Thyroid gland (tissue), 4 donors: ENCODE results near the gene PAK1. TPM values are rescaled to one million over a fixed set of nuclear protein-coding genes. Genes with fewer than 3 reads are reported as not detected.

Experiments used
- DNase-seq, 2 donors: peaks; one replicate each; pipeline ENCODE4 v3.0.0-alpha.2; 2019
- H3K27ac ChIP-seq, 3 donors: fragments of 200-600 bp; sonication (generic); 1 replicate in 2 of 3; 2 replicates in 1 of 3; pipeline ENCODE4 v1.5.1; 2016 to 2019; ENCODE audit warnings: mild to moderate bottlenecking in 1 of 3, moderate library complexity in 1 of 3
- H3K27me3 ChIP-seq: fragments of 200-600 bp; sonication (generic); one replicate; pipeline ENCODE4 v1.5.1; 2019
- H3K36me3 ChIP-seq, 2 donors: fragments of 200-600 bp; sonication (generic); one replicate each; pipeline ENCODE4 v1.5.1; 2016 to 2019
- H3K4me1 ChIP-seq, 2 donors: fragments of 200-600 bp; sonication (generic); one replicate each; pipeline ENCODE4 v1.5.1; 2017 to 2019
- H3K4me3 ChIP-seq, 3 donors: fragments of 200-600 bp; sonication (generic); replicated peaks in 1 of 3; 1 replicate in 2 of 3; 2 replicates in 1 of 3; pipeline ENCODE4 v1.5.1; 2016; ENCODE audit warnings: mild to moderate bottlenecking in 1 of 3
- H3K9me3 ChIP-seq: fragments of 200-600 bp; sonication (generic); one replicate; pipeline ENCODE4 v1.5.1; 2017
- POLR2A ChIP-seq, 2 donors: fragments of 450-650 bp; IDR thresholded peaks; one replicate each; pipeline ENCODE4 v1.6.1; 2017; ENCODE audit warnings: antibody characterized with exemption in 2 of 2, mild to moderate bottlenecking in 2 of 2, moderate library complexity in 1 of 2
- WGBS, 2 donors: methylation state at CpG; one replicate each; pipeline ENCODE4 v1.1.5; 2017; 5-methylcytosine and 5-hydroxymethylcytosine counted together
- intact Hi-C: fragments of 100-400 bp; cut with DNase I; formaldehyde crosslinking; loops from one replicate; pipeline ENCODE4 v1.15.1; 2023
- total RNA-seq, 4 donors: library from RNA; depleted of rRNA; stranded (reverse); fragments of >200 nt; gene quantifications; one replicate each; pipeline ENCODE4 v1.2.3, GENCODE V29; 2016
- TF ChIP-seq, protein P1 (sequence below), 6 experiments: fragments of 200-600 bp in 3 of 6; fragments of 450-650 bp in 3 of 6; sonication (generic) in 3 of 6; IDR thresholded peaks; one replicate each; pipeline ENCODE4 v1.5.1; 2016 to 2019; ENCODE audit warnings: antibody characterized with exemption in 6 of 6, mild to moderate bottlenecking in 2 of 6, inconsistent platforms in 1 of 6, moderate library complexity in 1 of 6

Gene PAK1
- total RNA-seq, 4 donors from 2014 or later: 47.0 to 110 (median 84.0) TPM

DNA sequence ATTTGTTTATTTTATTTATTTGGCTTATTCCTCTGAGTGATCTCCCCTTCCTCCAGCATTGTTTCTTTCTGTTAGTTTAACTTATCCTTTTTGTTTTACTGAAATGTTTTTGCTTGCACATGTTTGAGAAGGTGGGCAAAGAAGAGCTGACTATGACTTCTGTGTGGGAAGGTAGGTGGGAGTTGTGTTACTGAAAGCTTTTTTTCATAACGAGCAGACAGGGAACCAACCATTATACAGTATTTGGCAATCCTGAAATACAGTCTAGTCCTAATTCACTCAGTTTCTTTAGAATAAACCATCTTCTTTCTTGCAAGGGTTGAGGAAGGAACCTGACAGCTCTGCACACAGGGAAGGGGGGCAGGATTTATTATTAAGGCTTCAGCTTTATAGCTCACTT lies 37.0 kb upstream of the PAK1 start:
- WGBS, 2 donors: 68 to 80% methylated on average over 1 of the region's 1 CpG
- H3K27ac ChIP-seq: no peak overlapping the region
- no peaks in the 10 kb centered on the region for H3K4me1 ChIP-seq
- TF ChIP-seq, protein P1, sequence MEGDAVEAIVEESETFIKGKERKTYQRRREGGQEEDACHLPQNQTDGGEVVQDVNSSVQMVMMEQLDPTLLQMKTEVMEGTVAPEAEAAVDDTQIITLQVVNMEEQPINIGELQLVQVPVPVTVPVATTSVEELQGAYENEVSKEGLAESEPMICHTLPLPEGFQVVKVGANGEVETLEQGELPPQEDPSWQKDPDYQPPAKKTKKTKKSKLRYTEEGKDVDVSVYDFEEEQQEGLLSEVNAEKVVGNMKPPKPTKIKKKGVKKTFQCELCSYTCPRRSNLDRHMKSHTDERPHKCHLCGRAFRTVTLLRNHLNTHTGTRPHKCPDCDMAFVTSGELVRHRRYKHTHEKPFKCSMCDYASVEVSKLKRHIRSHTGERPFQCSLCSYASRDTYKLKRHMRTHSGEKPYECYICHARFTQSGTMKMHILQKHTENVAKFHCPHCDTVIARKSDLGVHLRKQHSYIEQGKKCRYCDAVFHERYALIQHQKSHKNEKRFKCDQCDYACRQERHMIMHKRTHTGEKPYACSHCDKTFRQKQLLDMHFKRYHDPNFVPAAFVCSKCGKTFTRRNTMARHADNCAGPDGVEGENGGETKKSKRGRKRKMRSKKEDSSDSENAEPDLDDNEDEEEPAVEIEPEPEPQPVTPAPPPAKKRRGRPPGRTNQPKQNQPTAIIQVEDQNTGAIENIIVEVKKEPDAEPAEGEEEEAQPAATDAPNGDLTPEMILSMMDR (IDR thresholded peaks at IDR 0.05): no peak
- no peak for TF ChIP-seq POLR2A (IDR thresholded peaks at IDR 0.05)
- no peaks in the 10 kb centered on the region for H3K9me3 ChIP-seq
- no peak overlapping the region for H3K4me3 ChIP-seq
- intact Hi-C loops: no loop called here
- H3K36me3 ChIP-seq: no peaks in the 10 kb centered on the region
- no peak for DNase-seq
- H3K27me3 ChIP-seq: no peaks in the 10 kb centered on the region

DNA sequence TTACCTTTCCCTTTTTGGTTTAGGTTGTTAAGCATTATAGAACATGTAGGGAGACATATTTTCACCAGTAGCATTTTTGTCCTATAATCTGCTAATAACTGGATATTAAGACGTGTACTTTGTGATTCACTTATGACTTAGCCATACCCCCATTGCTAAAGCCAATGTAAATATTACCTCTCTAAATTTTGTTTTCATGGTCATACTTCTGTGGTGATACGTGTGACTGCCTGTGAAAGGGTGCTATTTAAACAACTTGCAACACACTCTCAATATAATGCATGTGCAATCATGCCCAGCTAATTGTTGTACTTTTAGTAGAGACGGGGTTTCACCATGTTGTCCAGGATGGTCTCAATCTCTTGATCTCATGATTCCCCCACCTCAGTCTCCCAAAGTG lies 36.2 kb upstream of the PAK1 start:
- no peak for DNase-seq
- Histone ChIP-seq H3K4me3 (no peak overlapping the region), H3K9me3 (no peaks in the 10 kb centered on the region), H3K36me3 (no peaks in the 10 kb centered on the region), H3K27me3 (no peaks in the 10 kb centered on the region), H3K4me1 (no peaks in the 10 kb centered on the region), H3K27ac (no peak overlapping the region)
- TF ChIP-seq, protein P1 (IDR thresholded peaks at IDR 0.05): no peak
- no peak for TF ChIP-seq POLR2A (IDR thresholded peaks at IDR 0.05)
- intact Hi-C loops: no loop called here
- 70 to 80% methylated on average over 3 of the region's 3 CpGs for WGBS, 2 donors

DNA sequence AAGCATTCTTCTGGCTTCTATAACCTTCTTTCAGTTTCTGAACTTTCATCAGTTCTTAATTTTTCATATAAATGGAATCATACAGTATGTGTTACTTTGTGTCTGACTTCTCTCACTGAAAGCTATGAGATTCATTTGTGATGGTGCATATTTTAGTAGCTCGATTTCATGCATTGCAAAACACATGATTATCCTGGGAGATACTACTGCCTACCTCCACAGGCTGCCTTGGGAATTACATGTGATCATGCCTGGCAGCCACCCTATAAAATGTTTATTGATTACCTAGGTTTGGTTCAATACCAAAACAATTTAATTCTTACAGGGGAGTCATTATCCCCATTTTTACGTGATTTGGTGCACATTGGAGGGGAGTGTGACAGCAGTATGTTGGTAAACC lies 34.1 kb upstream of the PAK1 start:
- Histone ChIP-seq H3K9me3 (no peaks in the 10 kb centered on the region), H3K4me1 (no peaks in the 10 kb centered on the region), H3K27me3 (no peaks in the 10 kb centered on the region), H3K36me3 (no peaks in the 10 kb centered on the region), H3K27ac (no peak overlapping the region), H3K4me3 (no peak overlapping the region)
- WGBS, 2 donors: 85 to 92% methylated on average over 2 of the region's 2 CpGs
- intact Hi-C loops: no loop called here
- DNase-seq: no peak
- TF ChIP-seq, protein P1 (IDR thresholded peaks at IDR 0.05): no peak
- TF ChIP-seq POLR2A (IDR thresholded peaks at IDR 0.05): no peak

DNA sequence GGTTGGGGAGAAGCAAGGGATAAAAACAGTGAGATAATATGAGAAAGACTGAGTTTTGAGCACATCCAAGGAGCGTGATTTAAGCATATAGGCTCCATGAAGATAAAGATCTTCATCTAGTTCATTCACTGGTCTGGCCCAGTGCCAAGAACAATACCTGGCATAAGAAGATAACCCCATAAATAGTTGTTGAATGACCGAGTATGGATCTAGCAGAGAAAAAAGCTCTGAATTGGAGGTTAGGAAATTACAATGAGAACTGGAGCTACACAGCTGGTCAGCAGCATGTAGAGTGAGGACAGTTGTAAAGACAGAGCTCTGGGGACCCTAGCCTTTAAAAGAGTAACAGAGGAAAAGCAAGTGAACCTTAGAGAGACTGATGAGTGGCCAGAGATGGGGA lies 33.0 kb upstream of the PAK1 start:
- intact Hi-C loops: no loop called here

DNA sequence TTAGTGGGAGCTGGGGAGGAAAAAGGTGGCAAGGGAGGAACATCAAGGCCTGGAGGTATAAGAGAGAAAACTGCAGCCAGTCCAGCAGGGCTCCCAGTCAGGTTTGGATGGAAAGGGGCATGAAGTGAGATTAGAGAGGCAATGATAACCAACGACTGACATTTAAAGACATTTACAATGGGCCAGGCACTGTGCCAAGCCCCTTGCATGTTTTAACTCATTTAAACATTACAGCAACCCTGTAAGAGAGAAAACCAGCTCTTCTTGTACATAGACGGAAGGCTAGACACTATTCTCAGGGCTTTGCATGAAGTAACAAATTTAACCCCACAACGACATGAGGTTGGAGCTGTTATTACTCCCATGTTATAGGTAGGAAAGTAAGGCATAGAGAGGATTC lies 32.1 kb upstream of the PAK1 start:
- no peaks in the 10 kb centered on the region for H3K27me3 ChIP-seq
- intact Hi-C loops: no loop called here
- DNase-seq: no peak
- H3K4me1 ChIP-seq: no peaks in the 10 kb centered on the region
- H3K36me3 ChIP-seq: no peaks in the 10 kb centered on the region
- WGBS, 2 donors: 58 to 64% methylated on average over 3 of the region's 3 CpGs
- H3K27ac ChIP-seq: no peak overlapping the region
- H3K4me3 ChIP-seq: no peak overlapping the region
- TF ChIP-seq, protein P1 (IDR thresholded peaks at IDR 0.05): no peak
- TF ChIP-seq POLR2A (IDR thresholded peaks at IDR 0.05): no peak
- no peaks in the 10 kb centered on the region for H3K9me3 ChIP-seq

More for the DNA sequence above, 33.0 kb upstream of the PAK1 start:
- Histone ChIP-seq H3K27ac (no peak overlapping the region), H3K27me3 (no peaks in the 10 kb centered on the region), H3K36me3 (no peaks in the 10 kb centered on the region), H3K4me3 (no peak overlapping the region), H3K9me3 (no peaks in the 10 kb centered on the region), H3K4me1 (no peaks in the 10 kb centered on the region)
- WGBS, 2 donors: 63 to 75% methylated on average over 2 of the region's 2 CpGs
- DNase-seq: no peak
- TF ChIP-seq POLR2A (IDR thresholded peaks at IDR 0.05): no peak
- TF ChIP-seq, protein P1 (IDR thresholded peaks at IDR 0.05): no peak
